GM21526 (cell line): ENCODE results near the gene DNM3.

Source experiments
- ATAC-seq: cut with Tn5 transposase; IDR thresholded peaks from one replicate; pipeline ENCODE4 v1.9.1; 2021; ENCODE audit warnings: moderate library complexity; ENCODE audit not compliant: unreplicated experiment, low FRiP score

Gene DNM3

DNA sequence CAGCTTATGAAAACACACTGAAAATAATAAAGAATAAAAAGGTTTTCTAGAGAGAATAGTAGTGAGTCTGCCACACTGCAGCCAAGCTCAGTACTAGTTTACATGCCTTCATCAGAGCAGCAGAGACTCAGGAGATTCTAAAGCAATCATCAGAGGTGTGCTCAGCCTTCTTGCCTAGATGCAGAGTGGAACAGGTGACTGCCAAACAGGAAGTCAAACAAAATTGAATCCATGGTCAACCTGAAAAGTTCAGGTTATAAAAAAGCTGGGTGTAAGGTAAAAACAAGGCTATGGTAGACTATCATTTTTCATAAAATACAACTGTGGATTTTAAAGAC, 413.9 kb downstream of the DNM3 start:
- ATAC-seq = no peak

DNA sequence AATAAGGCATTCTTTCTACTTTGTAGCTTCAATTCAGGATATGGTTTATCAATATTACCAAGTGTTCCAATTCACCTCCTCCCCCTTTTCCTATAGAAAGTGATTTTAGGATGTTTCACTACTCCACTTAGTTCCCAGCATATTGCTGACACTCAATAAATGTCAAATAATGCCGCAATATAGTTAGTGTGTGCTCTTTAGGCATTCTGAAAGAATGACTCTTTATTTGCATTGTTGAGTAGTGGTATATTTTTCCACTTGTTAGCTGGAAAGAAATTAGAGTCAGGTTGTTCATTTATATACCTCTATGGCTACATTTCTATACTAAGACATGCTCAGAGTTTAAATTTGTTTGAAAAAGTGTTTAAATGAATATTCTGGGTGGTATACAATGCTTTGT, 424.6 kb downstream of the DNM3 start:
- no peak for ATAC-seq

DNA sequence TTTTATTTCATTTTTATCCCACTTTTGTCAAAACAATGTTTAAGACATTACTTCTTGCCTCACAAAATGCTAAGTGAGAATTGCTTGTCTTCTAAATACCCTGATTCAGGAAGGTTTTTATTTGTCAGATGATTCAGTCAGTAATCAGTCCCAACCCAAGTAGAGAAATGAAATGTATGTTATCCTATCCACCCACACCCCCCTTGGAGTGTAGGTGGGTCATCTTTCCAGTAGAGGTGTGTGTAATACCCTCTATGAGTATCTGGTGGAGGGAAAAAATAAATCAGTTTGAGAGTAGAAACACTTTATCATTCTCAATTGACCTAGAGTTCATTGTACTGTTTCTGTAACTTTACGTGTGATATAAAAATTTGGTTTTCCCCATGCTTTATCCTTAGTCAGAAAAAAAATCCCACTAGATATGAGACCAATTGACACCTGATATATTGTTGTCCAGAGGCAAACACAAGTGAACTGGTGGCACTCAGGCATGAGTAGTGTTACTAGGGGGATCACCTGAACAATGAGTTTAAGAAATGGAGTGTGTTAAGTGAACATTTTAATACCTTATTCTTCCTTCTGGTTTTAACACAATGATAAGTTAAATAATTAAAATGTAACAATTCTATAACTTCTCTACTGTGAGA, 425.4 kb downstream of the DNM3 start:
- no peak for ATAC-seq

DNA sequence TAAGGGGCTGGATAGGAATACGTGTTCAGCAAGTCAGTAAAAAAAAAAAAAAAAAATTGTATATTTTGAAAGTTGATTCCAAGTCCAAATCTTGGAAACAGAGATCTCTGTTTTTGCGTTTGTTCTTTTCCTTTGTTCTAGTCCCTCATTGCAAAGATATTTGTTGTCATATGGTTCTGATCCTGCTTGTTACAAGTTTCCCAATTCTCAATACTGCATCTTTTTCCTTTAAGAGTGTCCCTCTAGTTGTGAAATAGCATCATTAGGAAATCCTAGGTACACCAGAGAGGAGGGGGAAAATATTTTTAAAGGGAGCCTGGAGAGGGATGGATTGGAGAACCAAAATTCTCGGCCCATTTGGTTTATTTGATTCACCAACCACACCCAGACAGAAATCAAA, 426.9 kb downstream of the DNM3 start:
- no peak for ATAC-seq

DNA sequence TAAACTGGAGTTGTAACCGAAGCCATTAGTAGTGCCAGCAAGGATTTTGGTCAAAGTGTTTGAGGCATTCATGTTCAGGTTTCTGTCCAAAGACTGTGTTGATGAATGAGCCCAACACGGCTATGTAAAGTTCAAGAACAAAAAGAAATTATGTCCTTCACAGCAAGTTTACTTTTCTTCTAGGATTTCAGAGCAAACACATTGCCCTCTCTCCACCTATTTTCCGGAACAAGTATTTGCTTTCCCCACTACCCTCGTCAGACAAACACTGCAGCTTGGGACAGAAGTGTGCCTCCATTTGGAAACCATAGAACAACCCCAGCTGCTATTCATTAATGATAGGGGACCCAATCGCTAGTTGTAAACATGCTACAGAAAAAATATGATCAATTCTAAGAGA, 427.8 kb downstream of the DNM3 start:
- no peak for ATAC-seq

DNA sequence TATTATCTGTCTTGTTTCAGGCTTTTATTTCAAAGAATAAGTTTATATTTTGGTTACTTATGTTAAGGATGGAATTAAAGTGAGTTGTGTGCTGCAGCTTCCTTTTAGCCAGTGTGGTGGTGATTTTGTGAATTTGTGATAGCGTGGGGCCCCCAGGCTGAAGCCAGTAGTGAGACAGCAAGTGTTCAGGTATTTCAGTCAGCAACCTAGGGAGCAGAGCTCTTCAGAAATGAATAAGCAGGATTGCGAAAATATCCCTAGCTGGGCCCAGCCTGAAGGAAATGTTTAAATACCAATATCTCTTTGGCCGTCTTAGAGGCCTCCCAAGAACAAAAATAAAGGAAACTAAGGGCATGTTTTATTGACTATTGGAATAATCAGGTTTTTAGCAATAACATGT, 428.3 kb downstream of the DNM3 start:
- no peak for ATAC-seq

DNA sequence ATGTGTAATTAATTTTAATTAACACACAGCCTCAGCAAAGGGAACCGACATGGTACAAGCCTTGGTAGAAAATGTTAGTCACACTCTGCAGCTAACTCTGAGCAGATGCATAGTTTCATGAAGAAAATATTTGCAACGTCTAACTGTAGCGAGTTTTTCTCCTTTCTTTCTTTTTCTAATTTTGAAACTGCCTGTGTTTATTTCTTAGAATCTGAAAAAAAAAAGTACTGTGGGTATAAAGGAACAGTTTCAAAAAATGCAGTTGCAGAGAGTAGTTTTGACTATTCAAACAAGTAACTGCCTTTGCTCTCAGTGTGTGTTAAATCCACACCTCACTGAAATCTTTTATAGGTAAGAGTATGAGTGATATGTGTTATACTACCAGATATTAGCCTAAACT, 429.3 kb downstream of the DNM3 start:
- ATAC-seq = no peak

DNA sequence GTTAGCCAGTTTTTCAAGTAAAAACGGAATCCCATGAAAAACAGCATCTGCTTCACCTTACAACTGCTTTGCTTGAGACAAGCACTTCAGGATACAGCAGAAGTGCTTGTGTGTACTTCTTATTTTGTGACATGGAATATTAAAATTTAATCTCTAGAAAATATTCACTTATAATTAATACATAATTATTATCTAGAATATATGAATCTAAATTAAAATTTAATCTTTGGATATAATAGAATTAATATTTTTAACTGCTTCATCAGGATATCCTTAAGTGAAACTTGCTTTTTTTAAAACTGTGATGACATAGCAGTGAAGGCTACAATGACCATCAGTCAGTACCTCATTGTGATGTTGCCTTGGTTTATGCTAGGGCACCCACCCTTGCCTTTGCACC, 430.8 kb downstream of the DNM3 start:
- ATAC-seq = no peak

DNA sequence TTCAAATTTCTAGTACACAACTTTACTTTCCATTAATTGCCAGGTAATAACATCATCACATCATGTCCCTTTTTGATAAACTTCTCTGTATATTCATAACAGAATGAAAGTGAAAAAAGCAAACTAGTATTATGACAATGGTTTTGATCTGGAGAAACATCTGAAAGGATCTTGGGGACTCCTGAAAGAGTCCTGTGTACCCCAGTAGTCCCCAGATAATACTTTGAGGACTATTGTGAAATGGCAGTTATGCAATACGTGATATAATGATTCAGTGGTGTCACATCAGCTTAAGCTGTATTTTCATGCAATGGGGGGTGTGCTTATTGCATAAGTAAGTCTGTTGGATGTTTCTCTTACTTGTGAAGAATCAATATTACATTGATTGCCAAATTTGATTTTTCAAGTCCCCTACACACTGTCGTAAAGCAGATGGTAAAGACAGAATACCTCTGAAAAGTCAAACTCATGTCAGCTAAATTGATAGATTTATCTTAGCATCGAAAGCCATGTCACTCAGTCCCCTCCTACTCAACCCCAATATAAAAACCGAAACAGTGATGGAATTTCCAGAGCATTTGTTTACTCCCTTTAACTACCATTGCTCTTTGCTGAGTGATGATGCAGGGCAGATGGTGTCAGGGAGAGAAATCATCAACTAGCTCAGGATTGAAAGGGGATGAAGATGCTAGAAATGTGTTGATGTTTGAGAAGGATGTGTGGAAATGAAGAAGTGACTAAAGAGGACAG, 432.5 kb downstream of the DNM3 start:
- no peak for ATAC-seq

DNA sequence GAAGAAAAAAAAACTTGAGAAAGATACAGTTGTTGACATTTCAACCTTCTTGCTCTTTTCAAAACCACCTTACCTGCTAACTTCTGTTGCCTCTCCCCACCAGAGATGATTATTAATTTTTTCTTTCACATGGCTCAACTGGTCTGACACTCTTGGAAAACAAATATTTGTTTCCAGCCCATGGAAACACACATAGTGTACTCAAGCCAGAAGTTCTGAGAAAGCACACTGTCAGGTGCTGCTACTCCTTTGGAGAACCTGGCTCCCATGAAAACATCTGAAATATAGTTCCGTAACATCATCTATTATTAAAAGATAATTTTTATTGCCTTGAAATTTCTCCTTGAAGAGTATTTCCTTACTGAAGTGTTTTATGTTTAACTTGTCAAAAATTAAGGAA, 434.2 kb downstream of the DNM3 start:
- ATAC-seq = no peak

DNA sequence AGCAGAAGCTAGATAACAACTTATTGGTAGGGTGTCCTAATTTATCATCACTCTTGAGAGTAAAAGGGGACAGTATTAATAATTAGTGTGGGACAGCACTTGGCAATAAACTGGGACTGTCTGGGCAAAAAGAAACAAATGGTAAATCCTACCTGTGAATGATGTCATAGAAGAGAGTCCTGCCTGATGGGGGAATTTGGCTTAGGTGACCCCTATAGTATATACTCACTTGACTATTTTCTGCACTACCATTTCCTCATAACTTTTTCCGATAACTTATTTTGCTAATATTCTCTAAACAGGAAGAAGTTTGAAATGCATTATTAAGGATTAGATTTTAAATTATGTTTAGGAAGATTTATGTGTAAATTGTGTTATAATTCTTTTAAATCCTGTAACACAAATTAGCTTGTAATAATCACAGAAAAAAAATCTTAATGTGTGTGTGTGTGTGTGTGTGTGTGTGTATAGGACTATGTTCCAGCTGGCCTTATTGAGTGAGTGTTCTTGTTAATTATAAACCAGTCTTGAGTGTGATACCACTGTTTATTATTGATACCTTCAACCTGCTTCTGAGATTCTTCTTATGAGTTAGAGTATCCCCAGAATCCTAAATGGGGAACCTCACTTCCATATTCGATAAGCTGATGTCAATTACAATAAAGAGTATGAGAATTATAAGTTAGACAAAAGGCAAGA, 435.0 kb downstream of the DNM3 start:
- no peak for ATAC-seq

DNA sequence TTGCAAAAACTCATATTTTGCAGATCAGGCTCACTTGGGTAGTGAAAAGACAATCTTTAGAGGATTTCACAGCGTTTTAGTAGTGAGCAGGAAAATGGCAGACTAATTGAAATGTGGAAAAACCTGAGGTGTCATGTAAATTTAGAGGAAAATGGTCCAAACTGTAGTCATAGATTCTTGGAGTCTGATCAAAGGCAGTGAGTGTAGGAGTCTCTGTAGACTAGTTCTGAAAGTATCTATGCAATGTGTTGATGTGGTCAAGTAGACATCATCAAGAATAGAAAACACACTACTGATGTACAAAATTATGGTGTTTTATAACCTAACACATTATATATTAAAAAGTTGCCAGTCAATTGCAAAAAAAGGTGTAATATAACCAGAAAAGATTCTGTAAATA, 436.0 kb downstream of the DNM3 start:
- ATAC-seq = no peak

DNA sequence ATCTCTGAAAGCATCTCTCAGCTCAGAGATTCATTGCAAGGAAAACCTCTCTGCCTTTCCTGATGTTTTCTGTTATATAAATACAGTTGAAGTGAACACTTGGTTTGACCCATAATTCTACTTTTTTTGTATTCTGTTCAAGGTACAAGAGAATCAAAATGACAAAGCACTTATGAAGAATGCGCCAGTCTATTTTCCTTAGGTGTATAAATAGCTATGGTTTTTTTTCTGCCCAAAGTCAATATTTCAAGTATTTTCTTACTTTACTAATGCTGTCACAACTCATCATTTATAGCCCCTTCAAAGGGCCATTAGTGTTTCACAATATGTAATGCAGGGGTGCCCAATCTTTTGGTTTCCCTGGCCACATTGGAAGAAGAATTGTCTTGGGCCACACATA, 436.7 kb downstream of the DNM3 start:
- no peak for ATAC-seq

DNA sequence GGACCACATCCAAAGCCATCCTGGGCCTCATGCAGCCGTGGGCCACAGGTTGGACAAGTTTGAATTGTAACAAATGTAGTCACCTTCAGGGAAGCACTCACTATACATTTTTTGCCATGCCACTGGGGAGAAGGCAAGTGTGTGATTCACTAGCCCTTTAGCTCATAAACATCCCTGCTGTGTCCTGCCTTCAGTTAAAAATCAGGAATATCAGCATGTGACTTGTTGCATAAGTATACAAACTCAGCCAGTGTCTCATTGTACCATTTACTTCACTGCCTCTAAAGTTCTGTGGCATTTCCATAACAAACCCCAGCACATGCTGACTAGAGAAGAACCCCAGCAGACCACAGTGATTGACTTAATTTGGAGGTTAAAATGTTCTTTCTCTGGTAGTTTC, 437.2 kb downstream of the DNM3 start:
- ATAC-seq = no peak

DNA sequence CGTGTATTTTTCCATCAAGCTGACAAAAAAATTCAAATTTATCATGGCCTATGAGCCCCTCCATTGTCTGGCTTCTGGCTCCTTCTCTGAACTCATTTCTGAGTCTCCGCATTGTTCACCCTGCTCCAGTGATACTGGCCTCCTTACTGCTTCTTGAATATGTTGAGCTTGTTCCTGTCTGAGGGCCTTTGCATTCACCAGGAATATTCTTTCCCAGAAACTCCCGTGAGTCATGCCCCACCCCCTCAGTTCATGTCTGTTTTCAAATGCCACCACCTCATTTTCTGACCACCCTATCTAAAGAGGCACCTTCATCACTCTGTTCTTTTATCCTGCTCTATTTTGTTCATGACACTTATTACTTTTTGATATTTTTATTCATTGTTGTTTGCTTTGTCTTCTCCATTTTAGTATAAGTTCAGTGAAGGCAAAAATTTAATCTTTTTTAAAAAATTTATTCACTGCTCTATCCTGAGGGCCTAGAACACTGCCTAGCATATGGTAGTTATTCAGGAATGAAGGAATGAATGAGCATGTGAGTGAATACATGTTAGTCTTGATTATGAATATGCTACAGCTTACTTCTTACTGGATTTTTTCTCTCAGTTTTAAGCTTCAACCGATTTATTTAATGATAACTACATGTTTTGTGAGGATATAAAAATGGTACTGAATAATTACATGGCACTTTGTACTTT, 438.8 kb downstream of the DNM3 start:
- no peak for ATAC-seq

DNA sequence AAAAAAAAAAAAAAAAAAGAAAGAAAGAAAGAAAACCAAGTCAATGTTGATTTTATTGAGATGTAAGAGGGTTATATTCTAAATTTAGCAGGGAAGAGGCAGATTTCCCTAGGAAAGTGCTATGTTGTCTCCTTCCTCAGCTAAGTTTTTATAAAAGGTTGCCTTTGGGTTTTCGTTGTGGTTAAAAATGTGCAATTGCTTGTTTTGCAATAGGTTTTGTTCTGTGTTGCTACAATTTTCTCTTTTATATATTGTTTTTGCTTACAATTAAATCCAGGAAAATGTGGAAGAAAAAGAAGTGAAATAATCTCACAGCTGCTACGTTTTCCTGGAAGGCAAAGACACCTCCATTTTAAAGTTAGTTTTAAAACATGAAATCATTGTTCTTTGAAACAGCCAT, 442.5 kb downstream of the DNM3 start:
- ATAC-seq = no peak

DNA sequence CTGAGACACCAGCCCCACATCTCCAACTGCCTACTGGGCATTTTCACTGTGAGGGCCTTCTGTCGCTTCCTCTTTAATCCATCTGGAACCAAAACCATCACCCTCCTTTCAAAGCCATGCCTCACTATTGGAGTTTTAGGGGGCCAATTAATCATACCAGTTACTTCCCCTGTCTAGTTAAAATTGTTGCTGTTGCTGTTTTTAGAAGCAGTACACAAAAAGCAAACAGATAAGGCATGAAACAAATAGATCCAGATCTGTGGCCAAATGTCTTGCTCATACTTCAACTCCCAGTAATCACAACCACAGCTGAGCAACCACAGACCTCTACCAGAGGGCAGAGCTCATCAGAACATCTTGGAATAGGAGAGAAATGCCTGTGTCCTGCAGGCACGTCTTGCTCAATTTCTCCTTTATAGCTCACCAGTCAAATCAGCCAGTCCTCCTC, 445.4 kb downstream of the DNM3 start:
- ATAC-seq = no peak

DNA sequence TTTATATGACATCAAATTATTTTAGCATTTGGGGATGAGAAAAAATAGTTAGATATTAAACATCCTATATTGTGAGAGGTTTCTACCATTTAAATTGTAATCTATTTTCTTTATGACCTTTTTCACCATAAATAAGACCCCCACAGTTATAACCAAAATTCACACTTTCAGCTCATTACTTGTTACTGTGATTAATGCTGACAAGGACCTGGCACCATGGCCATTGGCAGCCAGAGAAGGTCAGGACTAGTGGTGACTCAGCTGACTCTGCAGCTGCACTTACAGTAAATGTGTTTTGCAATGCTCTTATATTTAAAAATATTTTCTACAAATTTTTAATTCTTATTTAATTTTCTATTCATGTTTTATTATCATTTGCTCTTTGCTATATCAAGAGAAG, 445.9 kb downstream of the DNM3 start:
- no peak for ATAC-seq

DNA sequence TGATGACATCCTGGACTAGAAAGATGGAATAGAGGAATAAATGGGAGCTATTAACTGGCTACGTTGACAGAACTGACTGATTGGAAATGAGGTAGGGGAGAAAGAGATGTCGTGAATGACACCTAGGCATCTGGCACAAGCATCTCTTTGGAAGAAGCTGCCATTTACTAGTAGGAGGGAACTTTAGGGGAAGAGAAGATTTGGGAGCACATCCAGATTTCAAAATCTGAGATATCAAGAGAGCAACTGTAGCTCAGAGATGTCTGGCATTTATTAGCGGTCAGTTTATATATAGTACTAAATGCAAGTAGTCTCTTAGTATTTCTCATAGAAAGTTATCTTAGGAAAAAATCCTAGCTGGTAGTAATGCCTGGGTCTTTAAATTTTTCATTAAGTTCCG, 447.3 kb downstream of the DNM3 start:
- ATAC-seq = no peak

DNA sequence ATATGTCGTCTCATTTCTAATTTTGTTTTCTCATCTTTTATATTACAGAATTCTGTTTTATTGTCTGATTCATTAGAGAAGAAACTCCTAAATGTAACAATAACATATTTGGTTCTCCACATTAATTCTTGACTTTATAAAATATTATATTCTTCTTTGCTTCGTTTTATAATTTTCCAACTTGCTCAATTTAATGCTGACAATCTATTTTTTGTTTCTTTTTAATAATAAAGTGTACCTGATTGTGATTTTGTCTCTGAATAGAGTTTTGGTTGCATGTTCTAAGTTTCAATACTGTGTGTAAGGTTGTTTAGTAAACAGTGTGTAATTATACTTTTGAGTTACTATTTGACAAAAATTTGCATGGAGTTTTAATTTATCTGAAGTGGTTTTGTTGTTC, 448.1 kb downstream of the DNM3 start:
- ATAC-seq = no peak

DNA sequence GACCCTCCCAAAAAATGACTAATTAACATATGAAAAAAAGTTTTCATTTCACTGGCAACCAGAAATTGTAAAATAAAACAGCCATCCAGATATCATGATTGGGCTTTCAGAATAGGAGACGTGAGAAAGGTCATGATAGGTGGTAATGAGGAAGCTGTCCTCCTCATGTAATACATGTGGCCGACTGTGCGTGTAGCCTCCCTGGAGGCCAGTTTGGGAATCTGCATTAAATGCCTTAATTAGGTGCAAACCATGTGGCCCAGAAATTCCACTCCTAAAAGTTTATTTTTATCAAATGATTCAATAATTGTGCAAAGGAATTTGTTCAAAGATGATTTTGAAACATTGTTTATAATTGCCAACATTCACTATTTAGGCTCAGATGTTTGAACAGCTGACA, 451.5 kb downstream of the DNM3 start:
- no peak for ATAC-seq
